GM21786 (cell line): ENCODE measurements around the gene NAV1.
"Not testable (repeated sequence)": the region's sequence is repeated elsewhere in the genome, so short reads cannot be mapped to it uniquely, and the experiment has no call there.

Experiments used
- ATAC-seq: cut with Tn5 transposase; IDR thresholded peaks from one replicate; pipeline ENCODE4 v1.9.1; 2021; ENCODE audit not compliant: unreplicated experiment

NAV1 gene

DNA sequence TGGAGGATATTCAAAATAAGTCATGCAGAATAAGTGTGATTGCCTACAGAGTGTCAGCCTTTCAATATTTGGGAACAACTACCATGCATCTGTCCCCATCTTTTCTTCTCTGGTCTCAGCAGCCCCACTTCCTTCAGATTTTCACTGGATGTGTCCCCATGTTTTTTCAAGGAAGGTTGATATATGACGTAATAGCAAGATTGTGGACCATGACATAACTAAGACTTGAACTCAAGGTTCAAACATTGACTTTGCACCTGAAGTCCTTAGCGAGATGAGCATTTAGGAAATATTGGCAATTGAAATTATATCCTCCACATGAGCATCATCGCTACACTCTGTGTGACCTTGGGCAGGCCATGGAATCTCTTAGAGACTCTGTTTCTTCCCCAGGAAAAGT is 5.8 kb downstream of the NAV1 start:
- no peak for ATAC-seq

- no peak for ATAC-seq
Observed at GRCh38 chr1:201545851-201546492, 7.0 kb downstream of the NAV1 start.

DNA sequence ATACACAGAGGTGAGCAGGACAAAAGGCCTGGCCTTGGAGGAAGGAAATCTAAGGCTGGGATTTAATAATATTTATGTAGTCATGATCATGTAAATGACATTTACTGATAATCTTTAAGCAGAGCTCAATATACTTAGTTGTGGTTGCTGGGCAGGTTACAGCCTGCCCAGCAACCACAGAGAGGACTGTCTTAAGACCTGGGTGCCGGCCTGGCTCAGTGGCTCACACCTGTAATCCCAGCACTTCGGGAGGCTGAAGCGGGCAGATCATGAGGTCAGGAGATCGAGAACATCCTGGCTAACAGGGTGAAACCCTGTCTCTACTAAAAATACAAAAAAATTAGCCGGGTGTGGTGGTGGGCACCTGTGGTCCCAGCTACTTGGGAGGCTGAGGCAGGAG is 10.6 kb downstream of the NAV1 start:
- not testable (repeated sequence) for ATAC-seq

DNA sequence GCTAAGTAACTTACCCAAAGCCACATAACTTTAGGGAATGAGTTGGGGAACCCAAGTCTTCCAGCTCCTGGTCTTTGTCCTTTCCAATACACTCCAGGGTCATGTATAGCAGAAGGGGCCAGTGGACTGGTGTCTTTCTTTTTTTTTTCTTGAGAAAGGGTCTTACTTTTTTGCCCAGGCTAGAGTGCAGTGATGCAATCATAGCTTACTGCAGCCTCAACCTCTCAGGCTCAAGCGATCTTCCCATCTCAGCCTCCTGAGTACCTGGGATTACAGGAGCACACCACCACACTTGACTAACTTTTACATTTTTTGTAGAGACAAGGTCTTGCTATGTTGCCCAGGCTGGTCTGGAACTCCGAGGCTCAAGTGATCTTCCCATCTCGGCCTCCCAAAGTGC is 12.2 kb downstream of the NAV1 start:
- ATAC-seq: no peak

- ATAC-seq: no peak
Observed at GRCh38 chr1:201551877-201552731, 13.2 kb downstream of the NAV1 start.

DNA sequence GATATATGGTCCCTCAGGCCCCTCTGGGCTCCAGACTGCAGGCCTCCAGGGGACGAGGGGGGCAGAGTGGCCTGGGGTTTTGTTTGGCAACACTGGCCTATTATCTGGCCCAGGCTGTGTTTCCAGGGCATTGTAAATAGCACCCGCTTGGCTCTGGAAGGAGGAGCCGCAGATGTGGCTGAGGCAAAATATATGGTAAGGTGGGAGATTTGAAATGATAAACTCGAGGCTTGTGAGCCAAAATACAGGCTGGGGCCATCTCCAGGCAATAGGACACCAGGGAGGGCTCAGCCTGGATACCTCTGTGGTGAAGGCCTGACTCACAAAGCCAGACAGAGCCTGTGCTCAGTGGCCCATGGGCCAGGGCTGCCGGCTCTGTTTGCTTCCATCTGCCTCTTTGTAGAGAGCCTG is 14.0 kb downstream of the NAV1 start:
- ATAC-seq: no peak

DNA sequence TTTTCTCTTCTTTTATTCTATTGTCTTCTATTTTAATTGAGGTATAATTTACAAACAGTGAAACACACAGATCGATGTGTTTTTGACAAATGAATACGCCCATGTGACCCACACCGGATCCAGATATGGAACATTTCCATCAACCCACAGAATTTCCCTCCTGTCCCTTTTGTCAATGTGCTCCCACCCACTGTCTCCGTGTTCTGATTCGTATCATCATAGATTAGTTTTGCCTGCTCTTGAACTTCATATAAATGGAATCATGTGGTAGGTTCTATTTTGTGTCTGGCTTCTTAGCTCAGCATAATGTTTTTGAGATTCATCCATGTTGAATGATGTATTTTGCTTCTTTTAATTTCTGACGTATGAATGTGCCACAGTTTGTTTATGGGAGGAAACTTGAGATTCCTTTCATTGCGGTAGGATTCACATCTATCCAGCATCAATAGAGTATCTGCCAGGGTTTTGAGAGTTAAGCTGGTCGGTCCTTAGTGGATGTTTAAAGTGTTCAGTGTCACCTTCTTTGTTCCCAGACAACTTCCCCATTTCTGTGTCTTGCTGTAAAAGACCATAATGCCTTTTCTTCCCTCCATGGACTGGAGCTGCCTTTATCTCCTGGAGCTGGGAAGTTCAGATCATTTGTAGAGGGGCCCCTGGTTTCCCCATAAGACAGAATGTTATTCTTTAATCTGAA is 14.7 kb downstream of the NAV1 start:
- no peak for ATAC-seq

DNA sequence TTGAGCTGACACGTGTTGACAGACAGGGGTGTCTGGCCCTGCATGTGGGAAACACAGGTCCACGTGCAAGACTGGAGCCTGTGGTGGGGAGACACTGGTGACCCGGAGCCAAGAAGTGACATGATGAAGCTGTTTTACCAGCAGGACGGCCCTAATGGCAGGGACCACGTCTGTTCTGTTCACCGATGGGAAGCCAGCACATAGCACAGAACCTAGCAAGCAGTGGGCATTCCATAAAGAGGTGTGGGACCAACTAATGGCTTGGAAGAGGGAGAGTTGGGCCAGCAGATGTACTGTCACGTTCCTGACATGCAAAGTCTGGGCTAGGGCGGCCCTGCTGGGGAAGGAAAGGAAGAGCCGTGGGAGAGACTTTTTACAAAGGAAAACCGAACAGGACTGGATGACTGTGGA is 15.3 kb downstream of the NAV1 start:
- no peak for ATAC-seq

- no peak for ATAC-seq
Observed at GRCh38 chr1:201554789-201555592, 16.1 kb downstream of the NAV1 start.

- no peak for ATAC-seq
Observed at GRCh38 chr1:201555593-201555945, 16.6 kb downstream of the NAV1 start.

GRCh38 chr1:201556841-201557571 is 18.1 kb downstream of the NAV1 start:
- no peak for ATAC-seq

- ATAC-seq: no peak
Observed at GRCh38 chr1:201557572-201557958, 18.6 kb downstream of the NAV1 start.

- ATAC-seq: peak; percentile 76
Observed at GRCh38 chr1:201559679-201560162, 20.8 kb downstream of the NAV1 start.

DNA sequence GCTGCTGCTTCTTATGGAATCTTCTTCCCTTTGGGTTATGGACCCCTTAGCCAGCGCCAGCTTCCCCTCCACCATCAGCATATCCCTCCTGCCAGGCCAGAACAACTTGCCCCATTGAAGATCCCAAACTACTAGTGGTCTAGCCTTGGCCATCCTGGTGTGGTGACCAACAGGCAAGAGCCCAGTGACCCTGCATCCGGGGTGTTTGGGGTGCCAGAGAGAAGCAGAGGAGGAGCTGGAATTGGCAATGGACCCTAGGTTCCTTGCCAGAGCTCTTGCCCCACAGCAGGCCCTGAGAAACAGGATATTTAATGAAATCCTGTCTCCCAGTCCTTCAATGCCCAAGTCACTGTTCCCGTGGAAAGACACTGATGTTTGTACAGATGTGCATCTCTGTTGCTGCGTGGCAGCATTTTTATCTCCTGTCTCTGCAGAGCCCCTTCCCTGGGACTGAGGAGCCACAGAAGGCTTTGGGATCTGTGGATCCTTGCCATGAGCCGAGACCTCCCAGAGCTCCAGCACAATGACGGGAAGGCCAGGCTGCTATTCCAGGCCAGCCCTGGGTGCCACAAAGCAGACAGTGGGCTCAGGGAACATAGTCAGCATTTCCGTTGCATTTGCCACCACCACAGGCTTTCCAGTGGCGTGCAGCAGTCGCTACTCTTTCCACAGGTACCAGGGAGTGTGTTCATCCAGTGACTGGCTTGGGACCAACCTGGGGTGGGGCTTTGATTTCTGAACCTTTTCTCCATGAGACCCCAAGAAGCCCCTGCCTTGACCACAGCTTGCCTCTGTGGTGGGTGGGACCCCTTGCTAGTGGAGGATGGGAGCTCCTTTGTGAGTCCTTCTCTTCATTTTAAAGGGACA is 21.6 kb downstream of the NAV1 start:
- ATAC-seq: no peak

- ATAC-seq: no peak
Observed at GRCh38 chr1:201561195-201561564, 22.3 kb downstream of the NAV1 start.

- no peak for ATAC-seq
Observed at GRCh38 chr1:201561601-201562000, 22.7 kb downstream of the NAV1 start.

GRCh38 chr1:201562257-201562656 is 23.3 kb downstream of the NAV1 start:
- ATAC-seq: no peak

- ATAC-seq: no peak
Observed at GRCh38 chr1:201562659-201563405, 23.9 kb downstream of the NAV1 start.

DNA sequence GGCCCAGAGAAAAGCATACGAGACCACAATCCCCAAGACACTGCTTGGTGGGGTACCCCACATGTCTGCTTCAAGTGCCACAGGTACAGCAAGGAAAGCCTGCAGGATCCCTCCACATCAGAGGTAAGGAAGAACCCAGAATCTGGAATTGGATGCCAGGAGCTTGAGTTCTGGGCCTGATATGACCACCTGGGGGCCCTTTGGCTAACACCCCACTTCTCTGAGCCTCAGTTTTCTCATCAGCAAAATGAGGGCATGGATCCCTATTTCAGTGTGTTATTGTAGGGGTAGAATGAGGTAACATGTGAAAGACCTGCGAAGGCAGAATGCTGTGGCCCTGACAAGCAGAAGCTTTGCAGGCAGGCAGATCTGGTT is 24.5 kb downstream of the NAV1 start:
- ATAC-seq: no peak
